ENCODE results near the gene MEGF11.
"Not testable (repeated sequence)": the region's sequence is repeated elsewhere in the genome, so short reads cannot be mapped to it uniquely, and the experiment has no call there.

MEGF11 gene

DNA sequence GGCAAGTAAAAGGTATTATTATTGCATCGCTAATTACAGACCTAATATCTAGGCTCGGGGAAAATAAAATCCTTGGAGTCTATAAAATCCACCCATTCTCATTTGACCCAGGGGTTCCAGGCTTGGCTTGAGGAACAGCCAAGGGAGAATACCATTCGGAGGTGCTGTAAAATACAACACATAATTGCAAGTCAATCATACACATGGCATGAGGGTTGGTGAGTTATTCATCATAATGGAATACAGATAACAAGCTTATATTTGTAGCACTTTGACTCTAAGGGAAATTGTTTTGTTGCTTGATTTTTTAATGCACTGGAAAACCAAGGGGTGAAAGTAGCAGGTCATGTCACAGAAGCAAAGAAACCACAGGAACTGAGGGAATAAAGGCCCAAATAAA, 23.0 kb upstream of the MEGF11 start:
- Histone ChIP-seq H3K9ac (ENCODE audit: low read depth in 1 of 2, low read length in 2 of 2) (no peak overlapping the region), H3K4me3 (ENCODE audit: low read depth in 1 of 2, low read length in 2 of 2) (no peak overlapping the region), H3K36me3 (ENCODE audit: control insufficient read depth in 1 of 2, insufficient read depth in 2 of 2, low read length in 2 of 2) (no peaks in the 10 kb centered on the region), H3K9me3 (ENCODE audit: control insufficient read depth in 1 of 2, low read length in 2 of 2) (no peaks in the 10 kb centered on the region), H3K27me3 (ENCODE audit: control insufficient read depth in 1 of 2, insufficient read depth in 2 of 2, low read length in 2 of 2) (no peaks in the 10 kb centered on the region), H3K4me1 (ENCODE audit: control insufficient read depth in 1 of 2, insufficient read depth in 2 of 2, low read length in 2 of 2) (no peaks in the 10 kb centered on the region), H3K27ac (ENCODE audit: low read depth, low read length) (no peak overlapping the region)

DNA sequence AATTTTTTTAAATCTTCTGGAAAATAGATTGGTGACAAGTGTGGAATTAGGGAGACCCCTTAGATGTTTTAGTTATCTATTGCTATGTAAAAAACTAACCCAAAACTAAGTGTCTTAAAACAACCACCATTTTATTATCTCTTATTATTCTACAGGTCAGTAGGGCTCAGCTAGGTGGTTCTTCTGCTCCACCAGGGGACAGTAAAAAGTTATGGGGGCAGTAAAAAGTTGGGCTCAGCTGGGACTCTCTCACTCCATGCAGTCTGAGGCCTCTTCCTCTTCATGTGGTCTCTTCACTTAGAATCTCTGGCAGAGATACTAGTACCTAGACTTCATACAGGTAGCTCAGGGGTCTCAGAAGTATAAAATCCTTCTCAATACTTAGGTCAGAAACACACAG, 21.8 kb upstream of the MEGF11 start:
- Histone ChIP-seq H3K27ac (ENCODE audit: low read depth, low read length) (no peak overlapping the region), H3K9ac (ENCODE audit: low read depth in 1 of 2, low read length in 2 of 2) (no peak overlapping the region), H3K27me3 (ENCODE audit: control insufficient read depth in 1 of 2, insufficient read depth in 2 of 2, low read length in 2 of 2) (no peaks in the 10 kb centered on the region), H3K36me3 (ENCODE audit: control insufficient read depth in 1 of 2, insufficient read depth in 2 of 2, low read length in 2 of 2) (no peaks in the 10 kb centered on the region), H3K4me1 (ENCODE audit: control insufficient read depth in 1 of 2, insufficient read depth in 2 of 2, low read length in 2 of 2) (no peaks in the 10 kb centered on the region), H3K9me3 (ENCODE audit: control insufficient read depth in 1 of 2, low read length in 2 of 2) (no peaks in the 10 kb centered on the region), H3K4me3 (ENCODE audit: low read depth in 1 of 2, low read length in 2 of 2) (no peak overlapping the region)

DNA sequence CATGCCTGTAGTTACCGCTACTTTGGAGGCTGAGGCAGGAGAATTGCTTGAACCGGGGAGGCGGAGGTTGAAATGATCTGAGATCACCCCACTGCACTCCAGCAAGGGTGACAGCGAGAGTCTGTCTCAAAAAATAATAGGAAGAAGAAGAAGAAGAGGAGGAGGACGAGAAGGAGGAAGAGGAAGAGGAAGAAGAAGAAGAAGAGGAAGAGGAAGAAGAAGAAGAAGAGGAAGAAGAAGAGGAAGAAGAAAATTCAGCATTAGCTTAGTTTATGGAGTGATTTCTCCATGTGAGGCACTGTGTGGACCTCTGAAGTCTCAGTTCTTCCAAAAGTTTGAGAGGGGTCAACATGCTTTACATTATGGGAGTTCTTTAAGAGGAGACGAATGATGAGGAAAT, 17.4 kb upstream of the MEGF11 start:
- no peaks in the 10 kb centered on the region for H3K4me1 ChIP-seq (ENCODE audit: control insufficient read depth in 1 of 2, insufficient read depth in 2 of 2, low read length in 2 of 2)
- no peak overlapping the region for H3K4me3 ChIP-seq (ENCODE audit: low read depth in 1 of 2, low read length in 2 of 2)
- no peak overlapping the region for H3K9ac ChIP-seq (ENCODE audit: low read depth in 1 of 2, low read length in 2 of 2)
- no peaks in the 10 kb centered on the region for H3K27me3 ChIP-seq (ENCODE audit: control insufficient read depth in 1 of 2, insufficient read depth in 2 of 2, low read length in 2 of 2)
- H3K27ac ChIP-seq (ENCODE audit: low read depth, low read length) = no peak overlapping the region
- H3K9me3 ChIP-seq (ENCODE audit: control insufficient read depth in 1 of 2, low read length in 2 of 2) = no peaks in the 10 kb centered on the region
- H3K36me3 ChIP-seq (ENCODE audit: control insufficient read depth in 1 of 2, insufficient read depth in 2 of 2, low read length in 2 of 2) = no peaks in the 10 kb centered on the region

DNA sequence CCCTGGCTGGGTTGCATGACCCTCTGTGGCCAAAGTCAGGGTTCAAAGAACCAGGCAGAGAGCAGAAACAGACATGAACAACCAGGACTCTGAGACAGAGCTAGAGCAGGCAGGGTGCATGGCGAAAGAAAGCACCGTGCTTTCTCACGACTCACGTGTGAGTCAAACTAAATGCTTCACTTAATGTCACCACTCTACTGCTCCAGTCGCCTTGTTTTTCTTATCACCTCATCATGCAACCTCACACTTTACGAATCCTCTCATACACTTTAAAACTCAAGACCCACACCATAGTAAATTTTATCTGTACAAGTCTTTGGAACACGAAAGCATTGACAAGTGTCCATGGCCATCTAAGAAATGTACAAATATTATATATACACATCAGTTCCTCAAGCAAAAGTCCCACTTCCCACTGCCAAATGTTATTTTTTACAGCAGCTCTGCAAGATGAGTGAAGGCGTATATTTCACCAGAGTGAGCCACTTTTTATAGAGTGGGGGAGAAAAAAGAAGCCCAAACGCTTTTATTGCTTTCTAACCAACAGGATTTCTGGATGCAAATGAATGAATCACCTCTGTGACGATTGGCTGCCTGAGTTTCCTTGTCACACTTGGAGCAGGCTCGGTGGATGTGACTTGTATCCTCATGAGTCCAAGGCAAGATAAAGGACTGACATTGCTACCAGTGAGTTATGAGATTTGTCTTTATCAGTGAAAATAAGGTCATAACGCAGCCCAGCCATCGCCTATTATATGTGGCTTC, 16.0 kb upstream of the MEGF11 start:
- Histone ChIP-seq H3K27me3 (ENCODE audit: control insufficient read depth in 1 of 2, insufficient read depth in 2 of 2, low read length in 2 of 2) (no peaks in the 10 kb centered on the region), H3K27ac (ENCODE audit: low read depth, low read length) (no peak overlapping the region), H3K9me3 (ENCODE audit: control insufficient read depth in 1 of 2, low read length in 2 of 2) (no peaks in the 10 kb centered on the region), H3K9ac (ENCODE audit: low read depth in 1 of 2, low read length in 2 of 2) (no peak overlapping the region), H3K36me3 (ENCODE audit: control insufficient read depth in 1 of 2, insufficient read depth in 2 of 2, low read length in 2 of 2) (no peaks in the 10 kb centered on the region), H3K4me3 (ENCODE audit: low read depth in 1 of 2, low read length in 2 of 2) (no peak overlapping the region), H3K4me1 (ENCODE audit: control insufficient read depth in 1 of 2, insufficient read depth in 2 of 2, low read length in 2 of 2) (no peaks in the 10 kb centered on the region)

DNA sequence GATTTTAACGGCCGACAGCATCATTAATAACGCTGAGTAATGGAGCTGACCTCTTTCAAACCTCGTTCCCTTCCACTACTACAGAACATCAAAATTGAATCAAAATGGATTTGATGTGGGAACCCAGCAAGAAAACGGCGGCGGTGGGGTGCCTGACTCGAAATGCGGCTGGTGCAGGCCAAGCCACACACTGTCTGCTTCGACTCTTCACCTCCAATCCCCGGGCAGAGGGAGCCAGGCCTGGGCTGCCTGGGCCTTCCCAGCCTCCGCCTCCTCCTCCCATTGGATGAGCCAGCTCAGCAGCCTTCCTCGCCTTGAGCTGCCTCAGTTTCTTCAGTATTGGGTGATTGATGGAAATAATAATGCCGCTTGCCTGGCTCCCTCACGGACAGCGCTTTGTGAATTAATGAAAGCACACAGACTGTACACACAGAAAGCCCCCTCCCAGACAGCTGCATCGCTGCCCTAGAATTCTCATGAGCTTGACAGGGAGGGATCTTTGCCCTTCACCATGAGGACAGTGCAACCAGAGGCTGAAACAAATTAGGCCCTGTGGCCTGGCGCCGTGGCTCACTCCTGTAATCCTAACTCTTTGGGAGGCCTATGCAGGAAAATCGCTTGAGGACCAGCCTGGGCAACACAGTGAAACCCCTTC, 11.4 kb upstream of the MEGF11 start:
- H3K4me3 ChIP-seq (ENCODE audit: low read depth in 1 of 2, low read length in 2 of 2) = no peak overlapping the region
- no peak overlapping the region for H3K27ac ChIP-seq (ENCODE audit: low read depth, low read length)
- H3K27me3 ChIP-seq (ENCODE audit: control insufficient read depth in 1 of 2, insufficient read depth in 2 of 2, low read length in 2 of 2) = no peaks in the 10 kb centered on the region
- H3K36me3 ChIP-seq (ENCODE audit: control insufficient read depth in 1 of 2, insufficient read depth in 2 of 2, low read length in 2 of 2) = no peaks in the 10 kb centered on the region
- H3K4me1 ChIP-seq (ENCODE audit: control insufficient read depth in 1 of 2, insufficient read depth in 2 of 2, low read length in 2 of 2) = peaks cover 4 to 11% of the 10 kb centered on the region in 2 donors
- no peaks in the 10 kb centered on the region for H3K9me3 ChIP-seq (ENCODE audit: control insufficient read depth in 1 of 2, low read length in 2 of 2)
- no peak overlapping the region for H3K9ac ChIP-seq (ENCODE audit: low read depth in 1 of 2, low read length in 2 of 2)

DNA sequence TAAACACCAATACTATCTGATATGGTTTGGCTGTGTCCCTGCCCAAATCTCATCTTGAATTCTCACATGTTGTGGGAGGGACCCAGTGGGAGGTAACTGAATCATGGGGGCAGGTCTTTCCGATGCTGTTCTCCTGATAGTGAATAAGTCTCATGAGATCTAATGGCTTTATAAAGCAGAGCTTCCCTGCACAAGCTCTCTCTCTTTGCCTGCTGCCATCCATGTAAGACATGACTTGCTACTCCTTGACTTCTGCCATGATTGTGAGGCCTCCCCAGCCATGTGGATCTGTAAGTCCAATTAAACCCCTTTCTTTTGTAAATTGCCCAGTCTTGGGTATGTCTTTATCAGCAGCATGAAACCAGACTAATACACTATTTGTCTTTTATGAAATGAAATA, 9.3 kb upstream of the MEGF11 start:
- H3K9ac ChIP-seq (ENCODE audit: low read depth in 1 of 2, low read length in 2 of 2); H3K4me3 ChIP-seq (ENCODE audit: low read depth in 1 of 2, low read length in 2 of 2); H3K27me3 ChIP-seq (ENCODE audit: control insufficient read depth in 1 of 2, insufficient read depth in 2 of 2, low read length in 2 of 2); H3K27ac ChIP-seq (ENCODE audit: low read depth, low read length); H3K36me3 ChIP-seq (ENCODE audit: control insufficient read depth in 1 of 2, insufficient read depth in 2 of 2, low read length in 2 of 2); H3K9me3 ChIP-seq (ENCODE audit: control insufficient read depth in 1 of 2, low read length in 2 of 2): not testable (repeated sequence)
- peaks cover 4 to 11% of the 10 kb centered on the region in 2 donors for H3K4me1 ChIP-seq (ENCODE audit: control insufficient read depth in 1 of 2, insufficient read depth in 2 of 2, low read length in 2 of 2)

DNA sequence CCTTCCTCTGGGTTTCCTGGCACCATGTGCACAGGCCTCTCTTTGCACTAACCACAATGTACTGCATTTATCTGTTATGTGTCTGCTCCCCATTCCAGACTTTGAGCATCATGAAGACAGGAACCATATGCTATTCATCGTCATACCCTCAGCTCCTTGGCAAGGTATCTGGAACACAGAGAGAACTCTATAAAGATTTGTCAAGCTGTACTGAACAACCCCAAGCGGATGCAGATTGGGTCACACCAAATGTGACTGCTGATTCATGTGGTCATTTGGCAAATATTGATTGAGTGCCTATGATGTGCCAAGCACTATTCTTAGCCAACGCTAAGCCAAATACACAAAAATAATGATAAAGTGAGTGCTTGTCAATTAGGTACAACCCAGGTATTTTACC, 7.5 kb upstream of the MEGF11 start:
- H3K27me3 ChIP-seq (ENCODE audit: control insufficient read depth in 1 of 2, insufficient read depth in 2 of 2, low read length in 2 of 2) = peaks cover 7 to 10% of the 10 kb centered on the region in 2 donors
- H3K36me3 ChIP-seq (ENCODE audit: control insufficient read depth in 1 of 2, insufficient read depth in 2 of 2, low read length in 2 of 2) = no peaks in the 10 kb centered on the region
- peaks cover 4 to 11% of the 10 kb centered on the region in 2 donors for H3K4me1 ChIP-seq (ENCODE audit: control insufficient read depth in 1 of 2, insufficient read depth in 2 of 2, low read length in 2 of 2)
- H3K4me3 ChIP-seq (ENCODE audit: low read depth in 1 of 2, low read length in 2 of 2) = no peak overlapping the region
- no peak overlapping the region for H3K9ac ChIP-seq (ENCODE audit: low read depth in 1 of 2, low read length in 2 of 2)
- H3K9me3 ChIP-seq (ENCODE audit: control insufficient read depth in 1 of 2, low read length in 2 of 2) = no peaks in the 10 kb centered on the region
- H3K27ac ChIP-seq (ENCODE audit: low read depth, low read length) = no peak overlapping the region

DNA sequence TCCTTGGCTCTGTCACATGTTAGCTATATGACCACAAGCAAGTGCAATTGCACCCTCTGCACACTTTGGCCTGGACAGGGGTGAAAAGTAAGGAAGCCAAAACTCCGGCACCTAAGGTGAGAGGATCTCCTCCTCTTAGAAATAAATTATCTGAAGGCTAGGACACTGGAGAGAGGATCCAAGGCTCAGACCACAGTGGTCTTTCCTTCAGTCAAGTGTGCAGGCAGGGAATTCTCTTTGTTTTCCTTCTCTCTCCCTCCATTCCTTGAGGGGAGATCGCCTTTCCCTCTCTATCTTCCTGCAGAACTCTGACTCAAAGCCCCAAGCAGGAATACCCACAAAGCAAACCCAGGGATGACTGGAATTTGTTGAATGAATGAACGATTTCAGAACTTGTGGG, 3.1 kb upstream of the MEGF11 start:
- H3K4me1 ChIP-seq (ENCODE audit: control insufficient read depth in 1 of 2, insufficient read depth in 2 of 2, low read length in 2 of 2) = peaks cover 15% of the 10 kb centered on the region in 2 donors
- peaks cover 44 to 48% of the 10 kb centered on the region in 2 donors for H3K27me3 ChIP-seq (ENCODE audit: control insufficient read depth in 1 of 2, insufficient read depth in 2 of 2, low read length in 2 of 2)
- H3K9me3 ChIP-seq (ENCODE audit: control insufficient read depth in 1 of 2, low read length in 2 of 2) = no peaks in the 10 kb centered on the region
- H3K4me3 ChIP-seq (ENCODE audit: low read depth in 1 of 2, low read length in 2 of 2) = no peak overlapping the region
- H3K27ac ChIP-seq (ENCODE audit: low read depth, low read length) = no peak overlapping the region
- no peaks in the 10 kb centered on the region for H3K36me3 ChIP-seq (ENCODE audit: control insufficient read depth in 1 of 2, insufficient read depth in 2 of 2, low read length in 2 of 2)
- H3K9ac ChIP-seq (ENCODE audit: low read depth in 1 of 2, low read length in 2 of 2) = no peak overlapping the region

DNA sequence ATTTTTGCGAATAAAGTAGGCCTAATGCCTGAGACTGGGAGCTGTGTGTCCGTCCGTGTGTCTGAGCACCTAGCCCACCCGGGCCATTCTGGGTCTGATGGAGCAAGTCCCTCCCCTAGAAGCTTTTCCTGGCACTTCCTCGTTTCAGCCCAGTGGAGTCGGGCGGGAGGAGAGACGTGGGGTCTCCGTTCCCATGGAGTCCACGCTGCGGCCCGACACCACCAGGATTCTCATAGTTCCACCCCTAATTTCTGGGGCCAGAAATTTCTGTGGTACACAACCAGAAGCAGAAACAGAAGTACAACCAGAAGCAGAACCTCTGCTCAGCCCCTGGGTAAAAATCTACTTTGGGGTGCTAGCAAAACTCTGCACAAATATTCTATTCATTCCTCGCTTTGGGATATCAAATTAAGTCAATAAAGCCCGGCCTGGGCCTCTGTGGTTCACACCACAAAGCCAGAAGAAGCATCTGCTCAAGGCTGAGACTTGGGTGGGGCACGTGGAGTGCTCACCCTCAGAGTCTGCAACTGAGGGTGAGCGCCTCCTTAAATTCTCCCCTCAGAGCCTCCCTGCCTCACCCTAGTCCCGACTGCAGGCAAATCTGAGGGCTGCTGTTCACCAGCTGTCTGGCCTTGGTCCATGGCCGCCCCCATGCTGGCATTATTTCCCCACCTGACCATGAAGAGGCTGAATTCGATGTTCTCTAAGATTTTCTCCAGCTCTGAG, 1.6 kb upstream of the MEGF11 start:
- Histone ChIP-seq H3K9me3 (ENCODE audit: control insufficient read depth in 1 of 2, low read length in 2 of 2) (no peaks in the 10 kb centered on the region), H3K27me3 (ENCODE audit: control insufficient read depth in 1 of 2, insufficient read depth in 2 of 2, low read length in 2 of 2) (peaks cover 52 to 60% of the 10 kb centered on the region in 2 donors), H3K9ac (ENCODE audit: low read depth in 1 of 2, low read length in 2 of 2) (no peak overlapping the region), H3K36me3 (ENCODE audit: control insufficient read depth in 1 of 2, insufficient read depth in 2 of 2, low read length in 2 of 2) (no peaks in the 10 kb centered on the region), H3K27ac (ENCODE audit: low read depth, low read length) (no peak overlapping the region), H3K4me3 (ENCODE audit: low read depth in 1 of 2, low read length in 2 of 2) (no peak overlapping the region), H3K4me1 (ENCODE audit: control insufficient read depth in 1 of 2, insufficient read depth in 2 of 2, low read length in 2 of 2) (peaks cover 8 to 15% of the 10 kb centered on the region in 2 donors)
